AG20443 (cell line): Measurements from ENCODE around the gene RASGRF2.

Source experiments
- DNase-seq: peaks from one replicate; pipeline ENCODE4 v3.0.0; 2012; ENCODE audit warnings: low spot score, mixed read lengths

Gene RASGRF2

DNA sequence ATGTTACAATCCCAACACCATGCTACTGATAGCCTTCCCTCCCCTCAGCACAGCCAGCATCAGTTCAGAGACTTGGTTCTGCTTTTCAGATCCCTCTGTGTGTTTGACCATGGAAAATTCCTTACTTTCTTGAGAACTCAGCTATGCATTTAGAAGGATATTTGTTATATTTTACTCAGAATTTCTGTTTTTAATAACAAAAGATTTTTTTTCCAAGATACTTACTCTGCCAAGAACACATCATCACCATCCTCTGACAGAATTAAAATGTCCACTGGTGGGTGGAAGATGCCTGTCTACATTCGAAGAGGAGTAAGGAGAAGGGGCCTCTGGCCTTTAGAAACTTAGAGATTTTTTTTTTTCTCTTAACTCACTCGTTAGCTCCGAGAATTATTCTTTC is 216.9 kb downstream of the RASGRF2 start:
- DNase-seq, result no peak

GRCh38 chr5:81179959-81180358 is 219.8 kb downstream of the RASGRF2 start:
- DNase-seq, result no peak

DNA sequence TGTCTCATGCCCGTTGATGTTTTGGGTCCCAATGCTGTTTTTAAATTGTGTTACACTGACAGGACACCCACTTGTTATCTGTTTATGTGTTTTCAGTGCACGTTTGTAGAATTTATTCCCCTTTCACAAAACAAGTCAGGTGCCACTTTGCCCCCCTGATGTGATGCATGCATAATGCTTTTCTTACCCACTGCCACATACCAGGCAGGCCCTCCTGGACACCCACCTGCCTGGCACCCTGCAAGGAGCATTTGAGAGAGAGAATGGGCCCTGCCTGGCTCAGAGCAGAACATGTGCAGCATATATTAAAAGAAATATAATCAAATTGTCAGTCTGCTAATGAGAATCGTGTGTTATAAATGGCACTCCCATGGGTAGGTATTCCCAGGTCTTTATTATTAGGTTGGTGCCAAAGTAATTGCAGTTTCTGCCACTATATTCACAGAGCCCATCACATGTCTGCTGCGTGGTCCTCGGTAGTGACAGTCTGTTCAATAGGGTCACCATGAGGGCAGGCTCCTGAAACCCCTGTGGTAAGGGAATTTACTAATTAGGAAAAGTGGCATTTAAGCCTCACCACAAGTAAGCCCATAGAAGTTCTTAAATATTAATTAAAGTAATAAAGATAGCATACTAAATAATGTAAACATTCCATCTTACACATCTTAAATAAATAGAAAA is 220.8 kb downstream of the RASGRF2 start:
- DNase-seq, result no peak

DNA sequence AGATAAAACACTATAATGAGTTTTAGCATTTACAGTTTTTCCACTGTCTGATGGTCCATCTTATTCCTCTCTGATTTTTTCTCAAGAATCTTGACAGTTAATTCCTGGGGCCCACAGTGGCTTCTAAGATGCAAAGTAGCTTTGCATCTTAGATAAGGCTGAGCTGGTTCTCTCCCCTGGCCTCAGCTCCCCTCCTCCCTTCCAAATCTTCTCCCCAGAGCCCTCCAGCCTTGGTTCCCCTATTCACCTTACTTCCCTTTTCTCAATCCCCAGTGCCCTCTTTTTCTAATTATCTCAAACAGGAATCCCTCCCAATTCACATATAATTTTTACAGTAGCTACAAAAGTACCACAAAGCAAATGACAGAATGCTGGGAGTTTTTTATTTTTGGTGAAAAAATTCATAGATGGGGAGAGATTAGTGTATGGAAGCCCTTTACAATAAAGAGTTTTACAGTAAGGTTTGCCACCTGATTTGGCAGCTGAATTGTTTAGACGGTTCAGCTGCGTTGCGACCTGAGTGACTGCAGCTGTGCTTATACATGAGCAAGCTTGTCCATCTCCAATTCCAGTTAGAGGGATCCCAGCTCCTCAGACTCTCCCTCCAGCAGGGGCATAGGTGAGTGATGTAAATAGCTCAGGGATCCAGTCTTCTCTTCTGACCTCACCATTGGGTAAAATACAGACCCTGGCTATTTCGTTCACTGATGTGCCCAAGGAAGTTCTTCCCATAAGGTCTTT is 221.6 kb downstream of the RASGRF2 start:
- DNase-seq, result no peak

GRCh38 chr5:81182396-81183390 is 222.5 kb downstream of the RASGRF2 start:
- no peak for DNase-seq

DNA sequence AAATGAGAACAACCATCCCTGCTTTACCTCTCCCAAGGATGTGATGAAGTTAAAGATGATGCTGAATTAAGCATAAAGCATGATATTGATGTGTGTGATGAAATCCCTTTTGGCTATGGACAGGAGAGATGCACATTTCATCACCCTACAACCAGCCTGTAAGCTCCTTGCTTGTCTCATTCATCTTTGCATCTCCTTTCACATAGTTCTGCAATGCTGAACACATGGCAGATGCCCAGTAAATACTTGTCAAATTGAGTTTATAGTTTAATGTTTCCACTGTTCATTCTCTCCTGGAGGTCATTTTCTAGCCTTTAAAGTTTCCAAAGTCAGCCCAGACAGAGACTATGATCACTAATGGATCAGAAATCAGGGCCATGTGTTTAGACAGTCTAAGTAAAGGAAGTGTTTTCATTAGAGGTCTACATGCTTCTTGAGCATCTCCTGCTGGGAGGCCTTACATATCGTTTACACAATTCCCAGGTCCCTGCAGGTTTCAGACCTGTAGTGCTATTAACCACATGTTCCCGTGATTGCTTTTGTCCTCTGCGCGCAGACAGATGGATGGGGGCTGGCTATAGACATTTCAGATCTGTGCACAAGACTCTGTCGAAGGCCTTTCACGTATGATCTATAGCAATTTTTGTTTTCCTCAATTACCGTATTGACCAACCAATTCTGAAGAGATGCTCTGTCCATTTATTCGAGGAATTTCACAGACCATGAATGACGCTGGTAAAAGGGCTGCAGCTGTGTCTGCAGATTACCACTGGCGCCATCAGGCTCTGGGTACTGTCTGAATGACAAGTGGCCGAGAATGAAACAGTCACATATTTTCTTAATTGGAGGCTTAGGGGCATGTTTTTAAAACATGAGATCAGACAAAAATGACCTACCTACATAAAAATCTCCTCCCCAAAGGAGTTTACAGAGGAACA is 223.9 kb downstream of the RASGRF2 start:
- DNase-seq, result no peak

DNA sequence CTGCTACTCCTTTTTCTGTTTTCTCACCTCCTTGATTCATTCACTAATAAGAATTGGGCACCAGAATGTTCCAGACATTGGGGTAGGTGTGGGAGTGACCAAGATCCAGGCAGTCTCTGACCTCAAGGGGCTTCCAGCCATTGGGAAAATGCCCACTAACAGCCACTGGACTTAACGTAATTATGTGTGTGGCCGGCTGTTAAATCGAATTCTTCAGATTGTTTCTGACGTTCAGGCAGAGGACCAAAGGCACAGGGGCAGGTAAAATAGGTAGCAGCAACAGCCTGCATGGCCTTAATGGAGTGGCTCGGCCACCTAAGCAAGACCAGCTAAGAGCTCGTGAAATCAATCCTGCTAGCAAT is 224.6 kb downstream of the RASGRF2 start:
- no peak for DNase-seq

- DNase-seq, result no peak
These were observed 227.7 kb downstream of the RASGRF2 start for GRCh38 chr5:81187885-81188284.

DNA sequence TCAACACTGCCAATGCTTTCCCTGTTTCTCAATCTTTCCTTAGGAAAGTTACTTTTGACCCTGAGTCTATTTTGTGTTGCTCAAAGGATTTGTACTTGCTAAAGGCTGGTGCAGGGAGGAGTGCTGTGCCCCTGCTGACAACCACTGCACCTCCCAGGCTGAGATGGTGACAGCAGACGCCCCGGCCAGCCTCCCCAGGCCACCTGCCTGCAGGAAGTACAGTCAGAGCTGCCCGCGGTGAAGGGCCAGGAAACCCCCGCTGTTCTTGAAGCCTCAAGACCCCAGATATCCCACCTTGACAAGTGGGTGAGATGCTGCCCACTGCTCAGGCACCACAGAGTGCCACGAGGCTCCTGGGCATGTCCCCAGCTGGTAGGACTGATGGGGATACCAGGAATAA is 228.8 kb downstream of the RASGRF2 start:
- DNase-seq, result no peak

GRCh38 chr5:81189875-81190498 is 229.8 kb downstream of the RASGRF2 start:
- DNase-seq, result no peak

GRCh38 chr5:81191726-81192372 is 231.7 kb downstream of the RASGRF2 start:
- DNase-seq, result no peak

DNA sequence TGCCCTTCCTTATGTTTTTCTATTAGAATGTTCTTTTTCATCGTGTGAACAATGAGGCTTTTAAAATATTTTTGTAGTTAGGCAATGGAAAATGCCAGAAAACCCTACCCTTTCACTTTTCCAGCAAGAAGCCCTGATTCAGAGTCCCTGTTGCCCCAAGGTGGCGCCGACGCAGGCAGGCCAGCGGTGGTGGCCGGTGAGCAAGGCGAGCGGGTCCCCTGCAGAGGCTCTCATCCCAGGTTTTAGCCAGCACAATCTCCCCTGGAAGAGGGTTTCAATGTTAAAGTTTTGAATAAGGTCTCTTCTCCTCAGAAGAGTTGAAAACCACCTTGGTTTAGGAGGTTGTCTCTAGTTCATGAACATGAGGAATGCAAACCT is 232.2 kb downstream of the RASGRF2 start:
- no peak for DNase-seq

DNA sequence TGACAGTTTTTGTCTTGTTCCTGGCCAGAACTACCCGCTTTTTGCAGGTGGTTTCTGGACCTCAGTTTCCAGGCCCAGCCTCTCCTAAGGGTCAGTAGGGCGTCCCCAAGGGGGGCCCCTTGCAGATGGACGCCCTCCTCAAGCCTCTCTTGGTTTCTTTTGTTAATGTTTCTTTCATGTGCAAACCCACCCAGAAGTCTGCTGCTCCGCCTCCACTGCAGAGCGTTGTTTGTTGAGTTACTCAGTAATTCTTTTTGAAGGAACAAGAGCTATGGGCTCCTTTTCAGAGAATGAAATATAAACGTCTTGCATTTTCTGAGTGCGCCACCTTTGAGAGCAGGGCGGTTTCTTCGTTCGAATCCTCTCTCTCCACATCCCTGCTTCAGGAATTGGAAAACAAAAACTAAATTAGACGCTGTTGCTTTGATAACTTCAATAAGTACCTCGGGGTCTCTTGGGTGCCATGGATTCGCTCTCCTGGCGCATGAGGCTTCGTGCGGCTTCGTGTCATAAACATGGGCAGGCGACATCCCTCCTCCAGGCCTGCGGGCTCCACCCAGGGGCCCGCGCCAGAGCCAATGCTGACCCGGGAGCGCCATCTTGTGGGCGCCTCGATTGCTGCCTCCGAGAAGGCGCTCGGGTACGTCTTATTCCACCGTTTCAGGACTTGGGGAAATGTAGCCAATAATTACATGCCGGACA is 234.6 kb downstream of the RASGRF2 start:
- peak; percentile 96 for DNase-seq

- no peak for DNase-seq
These were observed 235.3 kb downstream of the RASGRF2 start for GRCh38 chr5:81195335-81195929.

GRCh38 chr5:81202655-81203054 is 242.5 kb downstream of the RASGRF2 start:
- no peak for DNase-seq

- DNase-seq, result no peak
These were observed 243.6 kb downstream of the RASGRF2 start for GRCh38 chr5:81203729-81204128.

- DNase-seq, result no peak
These were observed 244.0 kb downstream of the RASGRF2 start for GRCh38 chr5:81204205-81204604.

DNA sequence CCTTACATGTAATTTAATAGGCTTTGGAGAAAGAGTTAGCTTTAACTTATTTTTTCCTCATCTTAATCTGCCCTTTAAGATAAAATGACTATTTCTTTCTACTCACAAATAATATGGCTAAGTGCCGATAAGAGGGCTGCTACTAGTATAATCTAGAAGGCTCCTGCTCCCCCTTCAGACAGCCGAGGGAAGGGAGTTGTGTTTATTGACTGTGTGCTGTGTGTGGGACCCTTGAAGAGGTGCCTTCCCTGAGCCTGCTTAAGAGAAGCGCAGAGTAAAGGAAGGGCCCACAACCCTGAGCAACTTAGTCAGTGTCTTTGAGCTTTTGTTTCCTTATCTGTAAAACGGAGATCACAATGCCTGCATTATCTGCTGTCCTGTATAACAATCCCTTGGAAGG is 244.9 kb downstream of the RASGRF2 start:
- no peak for DNase-seq

- peak; percentile 37 for DNase-seq
These were observed 246.8 kb downstream of the RASGRF2 start for GRCh38 chr5:81207009-81207408.
